Neural cell (in vitro differentiated cells): ENCODE measurements around the gene FAM186B.

ENCODE experiments used
- CTCF ChIP-seq: fragments of 450-650 bp; IDR thresholded peaks from 2 replicates; pipeline ENCODE4 v1.5.1; 2014; ENCODE audit warnings: antibody characterized with exemption, mild to moderate bottlenecking, moderate library complexity; ENCODE audit not compliant: poor library complexity, severe bottlenecking
- EP300 ChIP-seq: fragments of 450-650 bp; conservative IDR thresholded peaks from 2 replicates; pipeline ENCODE4 v1.6.1; 2014; ENCODE audit warnings: antibody characterized with exemption, mild to moderate bottlenecking, moderate library complexity; ENCODE audit not compliant: poor library complexity, severe bottlenecking
- MXI1 ChIP-seq: fragments of 450-650 bp; conservative IDR thresholded peaks from 2 replicates; pipeline ENCODE4 v1.6.1; 2014; ENCODE audit warnings: antibody characterized with exemption, mild to moderate bottlenecking; ENCODE audit not compliant: poor library complexity, severe bottlenecking
- POLR2AphosphoS5 ChIP-seq: IDR thresholded peaks from 2 replicates; pipeline ENCODE4 v1.6.1; 2012
- RAD21 ChIP-seq: fragments of 450-650 bp; conservative IDR thresholded peaks from 2 replicates; pipeline ENCODE4 v1.6.1; 2014; ENCODE audit warnings: antibody characterized with exemption, mild to moderate bottlenecking, moderate library complexity
- TAF1 ChIP-seq: IDR thresholded peaks from 2 replicates; pipeline ENCODE4 v1.6.1; 2012; ENCODE audit warnings: low read depth
- TF ChIP-seq, protein P1 (sequence below): IDR thresholded peaks from 2 replicates; pipeline ENCODE4 v1.6.1; 2012; ENCODE audit warnings: borderline replicate concordance

DNA sequence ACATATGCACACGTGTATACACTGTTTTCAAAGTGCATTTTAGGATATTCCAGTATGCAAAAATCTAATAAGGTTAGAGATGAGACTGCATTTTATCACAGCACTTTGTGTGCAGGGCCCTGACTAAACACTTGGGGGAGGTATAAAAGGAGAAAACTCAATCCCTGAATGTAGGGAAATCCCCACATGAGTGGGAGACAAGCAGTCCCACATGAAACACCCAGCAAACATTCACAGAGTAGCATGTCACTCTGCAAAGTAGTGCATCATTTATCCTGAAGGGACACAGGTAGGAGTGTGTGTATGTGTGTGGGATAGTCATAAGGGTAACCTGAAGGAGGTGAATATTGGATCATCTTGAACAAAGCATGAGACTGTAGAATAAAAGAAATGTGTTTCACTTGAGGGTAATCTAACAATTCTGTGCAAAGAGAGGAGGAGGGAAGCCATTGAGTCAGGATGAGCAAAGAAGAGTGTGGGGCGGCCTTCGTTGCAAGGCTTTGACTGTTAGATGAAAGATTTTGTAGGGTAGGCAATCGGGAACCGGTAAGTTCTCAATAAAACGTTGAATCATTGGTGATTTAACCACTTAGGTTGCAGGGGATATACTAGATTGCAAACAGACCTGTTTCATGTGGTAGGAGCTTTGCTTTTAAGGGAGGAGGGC is 20.9 kb upstream of the FAM186B start:
- no peak for TF ChIP-seq TAF1
- no peak for TF ChIP-seq POLR2AphosphoS5
- TF ChIP-seq CTCF, result no peak
- TF ChIP-seq, protein P1, sequence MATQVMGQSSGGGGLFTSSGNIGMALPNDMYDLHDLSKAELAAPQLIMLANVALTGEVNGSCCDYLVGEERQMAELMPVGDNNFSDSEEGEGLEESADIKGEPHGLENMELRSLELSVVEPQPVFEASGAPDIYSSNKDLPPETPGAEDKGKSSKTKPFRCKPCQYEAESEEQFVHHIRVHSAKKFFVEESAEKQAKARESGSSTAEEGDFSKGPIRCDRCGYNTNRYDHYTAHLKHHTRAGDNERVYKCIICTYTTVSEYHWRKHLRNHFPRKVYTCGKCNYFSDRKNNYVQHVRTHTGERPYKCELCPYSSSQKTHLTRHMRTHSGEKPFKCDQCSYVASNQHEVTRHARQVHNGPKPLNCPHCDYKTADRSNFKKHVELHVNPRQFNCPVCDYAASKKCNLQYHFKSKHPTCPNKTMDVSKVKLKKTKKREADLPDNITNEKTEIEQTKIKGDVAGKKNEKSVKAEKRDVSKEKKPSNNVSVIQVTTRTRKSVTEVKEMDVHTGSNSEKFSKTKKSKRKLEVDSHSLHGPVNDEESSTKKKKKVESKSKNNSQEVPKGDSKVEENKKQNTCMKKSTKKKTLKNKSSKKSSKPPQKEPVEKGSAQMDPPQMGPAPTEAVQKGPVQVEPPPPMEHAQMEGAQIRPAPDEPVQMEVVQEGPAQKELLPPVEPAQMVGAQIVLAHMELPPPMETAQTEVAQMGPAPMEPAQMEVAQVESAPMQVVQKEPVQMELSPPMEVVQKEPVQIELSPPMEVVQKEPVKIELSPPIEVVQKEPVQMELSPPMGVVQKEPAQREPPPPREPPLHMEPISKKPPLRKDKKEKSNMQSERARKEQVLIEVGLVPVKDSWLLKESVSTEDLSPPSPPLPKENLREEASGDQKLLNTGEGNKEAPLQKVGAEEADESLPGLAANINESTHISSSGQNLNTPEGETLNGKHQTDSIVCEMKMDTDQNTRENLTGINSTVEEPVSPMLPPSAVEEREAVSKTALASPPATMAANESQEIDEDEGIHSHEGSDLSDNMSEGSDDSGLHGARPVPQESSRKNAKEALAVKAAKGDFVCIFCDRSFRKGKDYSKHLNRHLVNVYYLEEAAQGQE, result no peak
- no peak for TF ChIP-seq EP300
- no peak for TF ChIP-seq RAD21
- TF ChIP-seq MXI1, result no peak
